ENCODE results near the gene GAK. TPM values are rescaled to one million over a fixed set of nuclear protein-coding genes. Genes with fewer than 3 reads are reported as not detected.
A peak's percentile ranks its signal among the peaks of the same experiment; 100 is the strongest.

The GAK gene
- total RNA-seq, 6 experiments from 2014 or later: 53.2 to 85.0 (median 64.5) TPM

DNA sequence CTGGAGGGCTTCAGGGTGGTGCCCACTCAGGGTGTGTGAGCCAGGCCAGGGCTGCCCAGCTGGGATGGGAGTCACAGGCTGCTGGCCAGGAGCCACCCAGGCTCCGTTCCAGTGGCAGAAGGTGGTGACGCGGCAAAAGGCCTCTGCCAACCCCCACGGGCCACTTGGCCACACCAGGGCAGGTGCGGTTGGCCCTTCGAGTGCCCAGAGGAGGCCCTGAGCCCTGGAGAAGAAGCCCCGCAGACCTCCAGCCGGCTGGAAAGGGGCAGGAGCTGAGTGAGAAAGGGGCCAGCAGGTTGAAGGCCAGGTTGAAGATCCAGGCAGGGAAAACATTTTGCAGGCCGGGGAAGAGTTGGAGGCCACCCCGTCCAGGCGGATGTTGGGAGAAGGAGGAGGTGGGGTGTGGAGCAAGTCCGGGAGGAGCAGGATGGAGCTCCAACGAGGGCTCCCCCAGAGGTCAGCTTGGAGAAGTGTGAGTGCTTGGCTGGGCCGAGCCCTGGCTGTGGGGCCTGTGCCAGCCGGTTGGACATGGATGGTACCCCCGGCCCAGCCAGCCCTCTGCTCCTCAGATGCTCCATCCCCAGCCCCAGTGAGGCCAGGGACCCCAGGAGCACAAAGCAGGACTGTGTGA, 103.4 kb downstream of the GAK start:
- DNase-seq: peak; percentile 66 to 70 (median 67)
- H3K4me3 ChIP-seq: no peak overlapping the region
- H3K9me3 ChIP-seq: no peaks in the 10 kb centered on the region
- intact Hi-C loops (cut with DNase I): no loop called here
- no peaks in the 10 kb centered on the region for H3K36me3 ChIP-seq
- 0% methylated on average over 1 of the region's 16 CpGs for WGBS (ENCODE audit: insufficient coverage, low coverage, low lambda C conversion rate, missing lambda C conversion rate)
- no peak for TF ChIP-seq POLR2A (IDR thresholded peaks at IDR 0.05)
- TF ChIP-seq, protein P1, sequence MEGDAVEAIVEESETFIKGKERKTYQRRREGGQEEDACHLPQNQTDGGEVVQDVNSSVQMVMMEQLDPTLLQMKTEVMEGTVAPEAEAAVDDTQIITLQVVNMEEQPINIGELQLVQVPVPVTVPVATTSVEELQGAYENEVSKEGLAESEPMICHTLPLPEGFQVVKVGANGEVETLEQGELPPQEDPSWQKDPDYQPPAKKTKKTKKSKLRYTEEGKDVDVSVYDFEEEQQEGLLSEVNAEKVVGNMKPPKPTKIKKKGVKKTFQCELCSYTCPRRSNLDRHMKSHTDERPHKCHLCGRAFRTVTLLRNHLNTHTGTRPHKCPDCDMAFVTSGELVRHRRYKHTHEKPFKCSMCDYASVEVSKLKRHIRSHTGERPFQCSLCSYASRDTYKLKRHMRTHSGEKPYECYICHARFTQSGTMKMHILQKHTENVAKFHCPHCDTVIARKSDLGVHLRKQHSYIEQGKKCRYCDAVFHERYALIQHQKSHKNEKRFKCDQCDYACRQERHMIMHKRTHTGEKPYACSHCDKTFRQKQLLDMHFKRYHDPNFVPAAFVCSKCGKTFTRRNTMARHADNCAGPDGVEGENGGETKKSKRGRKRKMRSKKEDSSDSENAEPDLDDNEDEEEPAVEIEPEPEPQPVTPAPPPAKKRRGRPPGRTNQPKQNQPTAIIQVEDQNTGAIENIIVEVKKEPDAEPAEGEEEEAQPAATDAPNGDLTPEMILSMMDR (IDR thresholded peaks at IDR 0.05): no peak
- no peaks in the 10 kb centered on the region for H3K27me3 ChIP-seq
- H3K4me1 ChIP-seq: no peaks in the 10 kb centered on the region
- H3K27ac ChIP-seq: no peak overlapping the region
- peak; percentile 51 to 82 (median 64) for ATAC-seq

DNA sequence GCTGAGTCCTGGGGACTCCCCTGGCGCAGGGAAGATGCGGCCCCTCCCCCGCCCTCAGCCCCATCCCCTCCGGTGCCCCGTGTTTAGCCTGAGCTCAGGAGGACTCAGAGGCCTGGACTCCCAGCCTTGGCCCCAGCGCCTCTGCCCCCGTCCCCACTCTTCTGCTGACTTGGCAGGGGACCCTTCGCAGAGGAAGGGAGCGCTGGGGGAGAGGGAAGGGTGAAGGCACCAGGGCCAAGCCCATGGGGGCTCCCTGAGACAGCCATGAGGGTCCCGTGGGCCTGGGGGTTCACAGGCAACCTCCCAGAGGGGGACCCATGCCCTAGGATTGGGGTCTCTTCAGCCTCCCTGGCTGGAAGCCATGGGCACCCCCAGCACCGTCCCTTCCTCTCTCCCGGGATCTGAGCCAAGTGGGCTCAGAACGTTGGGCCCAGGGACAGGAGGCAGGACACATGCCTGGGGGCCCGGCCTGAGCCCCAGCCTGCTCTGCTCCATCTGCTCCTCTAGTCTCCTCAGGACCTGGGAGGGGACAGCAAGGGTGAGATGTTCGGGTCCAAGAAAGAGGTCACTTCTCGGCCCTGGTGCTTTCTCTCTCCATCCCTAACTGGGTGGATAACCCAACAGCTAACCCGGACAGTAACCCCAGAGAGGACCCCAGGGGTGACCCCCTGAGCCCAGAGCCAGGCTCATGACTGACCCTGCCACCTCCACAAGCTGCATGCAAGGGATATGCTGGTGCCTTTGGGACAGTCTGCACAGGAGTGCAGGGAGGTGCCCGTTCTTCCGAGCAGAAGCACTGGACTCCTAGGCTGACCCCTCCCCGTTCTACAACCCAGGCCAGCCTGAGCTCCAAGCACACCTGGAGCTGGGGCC, 104.7 kb downstream of the GAK start:
- Histone ChIP-seq H3K4me1 (no peaks in the 10 kb centered on the region), H3K9me3 (no peaks in the 10 kb centered on the region), H3K36me3 (no peaks in the 10 kb centered on the region), H3K27ac (no peak overlapping the region), H3K27me3 (no peaks in the 10 kb centered on the region), H3K4me3 (no peak overlapping the region)
- TF ChIP-seq, protein P1 (IDR thresholded peaks at IDR 0.05): no peak
- TF ChIP-seq POLR2A (IDR thresholded peaks at IDR 0.05): no peak
- ATAC-seq: peak in 1 of 4 donors; percentile 21
- no CpG with 5 or more reads among the region's 20 CpGs for WGBS (ENCODE audit: insufficient coverage, low coverage, low lambda C conversion rate, missing lambda C conversion rate)
- peak in 2 of 3 donors; percentile 21 to 44 for DNase-seq
- intact Hi-C loops (cut with DNase I): no loop called here

DNA sequence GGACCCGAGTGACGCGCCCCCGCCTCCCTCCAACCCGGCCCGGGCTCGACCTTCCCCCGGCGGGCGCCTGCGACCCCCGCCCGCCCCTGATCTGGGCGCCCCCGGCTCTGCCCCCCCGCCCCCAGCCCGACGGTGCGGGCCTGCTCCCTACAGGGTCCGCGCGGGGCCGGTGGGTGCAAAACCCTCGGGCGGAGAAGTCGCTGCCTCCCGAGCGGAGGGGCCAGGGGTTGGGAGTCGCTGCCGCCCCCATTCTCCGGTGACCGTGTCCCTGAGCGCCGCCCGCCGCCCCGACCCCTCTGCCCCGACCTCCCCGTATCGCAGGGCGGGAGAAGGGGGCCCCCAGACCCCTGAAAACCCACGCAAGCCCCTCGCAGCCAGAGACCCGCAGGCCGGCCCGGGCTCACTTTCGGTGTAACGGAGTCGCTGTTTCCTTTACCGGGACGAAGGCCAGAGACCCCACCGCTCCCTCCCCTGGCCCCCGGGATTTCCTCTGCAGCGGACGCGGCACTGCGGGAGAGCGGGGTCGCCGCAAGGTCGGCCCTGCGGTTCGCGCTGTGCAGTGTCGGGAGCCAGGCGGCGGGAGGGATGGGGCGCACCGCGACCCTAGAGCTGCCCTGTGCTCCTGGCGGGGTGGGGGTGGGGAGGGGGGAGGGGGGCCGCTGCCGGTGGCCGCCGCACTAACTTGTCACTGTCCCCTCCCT, 105.5 kb downstream of the GAK start:
- H3K27me3 ChIP-seq: no peaks in the 10 kb centered on the region
- peak in 1 of 3 donors; percentile 42 for DNase-seq
- no peak for TF ChIP-seq POLR2A (IDR thresholded peaks at IDR 0.05)
- TF ChIP-seq, protein P1 (IDR thresholded peaks at IDR 0.05): no peak
- intact Hi-C loops (cut with DNase I): no loop called here
- no peaks in the 10 kb centered on the region for H3K9me3 ChIP-seq
- no peaks in the 10 kb centered on the region for H3K36me3 ChIP-seq
- WGBS (ENCODE audit: insufficient coverage, low coverage, low lambda C conversion rate, missing lambda C conversion rate): 0% methylated on average over 4 of the region's 75 CpGs
- ATAC-seq: peak in 1 of 4 donors; percentile 26
- no peak overlapping the region for H3K27ac ChIP-seq
- H3K4me1 ChIP-seq: no peaks in the 10 kb centered on the region
- H3K4me3 ChIP-seq: peak overlapping the region in 1 of 3 donors; percentile 41

DNA sequence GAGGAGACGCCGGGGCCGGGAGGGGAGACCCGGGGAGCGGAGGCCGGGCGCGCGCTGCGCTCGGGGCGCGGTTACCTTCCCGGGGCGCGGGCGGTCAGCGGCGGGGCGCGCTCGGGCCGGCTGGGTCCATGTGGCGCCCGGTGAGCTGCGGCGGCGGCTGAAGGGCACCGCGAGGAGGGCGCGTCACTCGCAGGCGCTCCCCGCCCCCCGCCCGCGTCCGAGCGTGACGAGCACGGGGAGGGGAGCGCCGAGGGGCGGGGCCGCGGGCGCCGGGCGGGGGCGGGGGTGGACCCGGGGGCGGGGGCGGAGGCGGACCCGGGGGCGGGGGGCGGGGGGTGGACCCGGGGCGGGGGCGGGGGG, 106.2 kb downstream of the GAK start, which contains the start of gene CPLX1:
Gene CPLX1, minus strand, starts transcription at position 159 of the 360 bp plus-strand sequence. CDS start 1,607 bp downstream, outside the sequence.
- H3K27me3 ChIP-seq: no peaks in the 10 kb centered on the region
- peak in 1 of 3 donors; percentile 42 for DNase-seq
- 3% methylated on average over 14 of the region's 61 CpGs for WGBS (ENCODE audit: insufficient coverage, low coverage, low lambda C conversion rate, missing lambda C conversion rate)

More for the DNA sequence above, 106.2 kb downstream of the GAK start, which contains the start of gene CPLX1:
- no peak within 1 kb of the TSS for H3K27ac ChIP-seq
- H3K9me3 ChIP-seq: no peaks in the 10 kb centered on the region
- ATAC-seq: peak; percentile 19 to 67 (median 47)
- peak within 1 kb of the TSS in 2 of 3 donors; percentile 40 to 41 for H3K4me3 ChIP-seq
- no peaks in the 10 kb centered on the region for H3K4me1 ChIP-seq
- intact Hi-C loops (cut with DNase I): no loop called here
- H3K36me3 ChIP-seq: no peaks in the 10 kb centered on the region
- TF ChIP-seq POLR2A (IDR thresholded peaks at IDR 0.05): no peak
- TF ChIP-seq, protein P1 (IDR thresholded peaks at IDR 0.05): no peak

All from right lobe of liver (tissue), 6 donors.